ENCODE results near the gene IPO4. TPM values are rescaled to one million over a fixed set of nuclear protein-coding genes. Genes with fewer than 3 reads are reported as not detected.
A peak's percentile ranks its signal among the peaks of the same experiment; 100 is the strongest.

IPO4 gene
- total and polyA plus RNA-seq, 2 of the 13 experiments (the other 11 are each of a cell fraction or from before 2014, with no cell fraction given): 39.0 to 179 TPM

GRCh38 chr14:24194873-24195185, 6.2 kb upstream of the IPO4 start (continued):
- TF ChIP-seq, protein P1, sequence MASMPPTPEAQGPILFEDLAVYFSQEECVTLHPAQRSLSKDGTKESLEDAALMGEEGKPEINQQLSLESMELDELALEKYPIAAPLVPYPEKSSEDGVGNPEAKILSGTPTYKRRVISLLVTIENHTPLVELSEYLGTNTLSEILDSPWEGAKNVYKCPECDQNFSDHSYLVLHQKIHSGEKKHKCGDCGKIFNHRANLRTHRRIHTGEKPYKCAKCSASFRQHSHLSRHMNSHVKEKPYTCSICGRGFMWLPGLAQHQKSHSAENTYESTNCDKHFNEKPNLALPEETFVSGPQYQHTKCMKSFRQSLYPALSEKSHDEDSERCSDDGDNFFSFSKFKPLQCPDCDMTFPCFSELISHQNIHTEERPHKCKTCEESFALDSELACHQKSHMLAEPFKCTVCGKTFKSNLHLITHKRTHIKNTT (CRISPR knock-in tag; IDR thresholded peaks at IDR 0.05): no peak
- TF ChIP-seq, protein P2, sequence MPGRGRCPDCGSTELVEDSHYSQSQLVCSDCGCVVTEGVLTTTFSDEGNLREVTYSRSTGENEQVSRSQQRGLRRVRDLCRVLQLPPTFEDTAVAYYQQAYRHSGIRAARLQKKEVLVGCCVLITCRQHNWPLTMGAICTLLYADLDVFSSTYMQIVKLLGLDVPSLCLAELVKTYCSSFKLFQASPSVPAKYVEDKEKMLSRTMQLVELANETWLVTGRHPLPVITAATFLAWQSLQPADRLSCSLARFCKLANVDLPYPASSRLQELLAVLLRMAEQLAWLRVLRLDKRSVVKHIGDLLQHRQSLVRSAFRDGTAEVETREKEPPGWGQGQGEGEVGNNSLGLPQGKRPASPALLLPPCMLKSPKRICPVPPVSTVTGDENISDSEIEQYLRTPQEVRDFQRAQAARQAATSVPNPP (CRISPR knock-in tag; IDR thresholded peaks at IDR 0.05): no peak
- TF ChIP-seq ZBTB38 (CRISPR knock-in tag; IDR thresholded peaks at IDR 0.05) (peak; percentile 52; the same call in 1 of the 2 replicates), E2F1 (CRISPR knock-in tag; IDR thresholded peaks at IDR 0.05) (no peak), RARA (CRISPR knock-in tag; IDR thresholded peaks at IDR 0.05) (no peak), ZZZ3 (CRISPR knock-in tag; IDR thresholded peaks at IDR 0.05; ENCODE audit: borderline replicate concordance) (no peak), ZBTB3 (CRISPR knock-in tag; IDR thresholded peaks at IDR 0.05; ENCODE audit: borderline replicate concordance, low read depth) (0 out of 2 replicates have a peak, but pooled peaks have one; percentile 18), HNRNPUL1 (IDR thresholded peaks at IDR 0.05; ENCODE audit: low read depth, low read length) (no peak), SUZ12 (IDR thresholded peaks at IDR 0.05; ENCODE audit: low read depth, low read length) (no peak), JARID2 (CRISPR knock-in tag; IDR thresholded peaks at IDR 0.05; ENCODE audit: insufficient replicate concordance) (no peak), ZNF136 (CRISPR knock-in tag; IDR thresholded peaks at IDR 0.05; ENCODE audit: low read depth) (no peak), ZNF225 (CRISPR knock-in tag; IDR thresholded peaks at IDR 0.05) (no peak), ZBTB42 (CRISPR knock-in tag; IDR thresholded peaks at IDR 0.05) (no peak), CBX2 (IDR thresholded peaks at IDR 0.05; ENCODE audit: low read depth, low read length) (no peak), CBX2 (CRISPR knock-in tag; IDR thresholded peaks at IDR 0.05; ENCODE audit: low read depth) (no peak), MTA1 (CRISPR knock-in tag; IDR thresholded peaks at IDR 0.05; ENCODE audit: borderline replicate concordance) (no peak; the same call in 1 of the 2 replicates), GTF3A (CRISPR knock-in tag; conservative IDR thresholded peaks at IDR 0.05) (no peak), IKZF1 (IDR thresholded peaks at IDR 0.05) (no peak)
- TF ChIP-seq, protein P3, sequence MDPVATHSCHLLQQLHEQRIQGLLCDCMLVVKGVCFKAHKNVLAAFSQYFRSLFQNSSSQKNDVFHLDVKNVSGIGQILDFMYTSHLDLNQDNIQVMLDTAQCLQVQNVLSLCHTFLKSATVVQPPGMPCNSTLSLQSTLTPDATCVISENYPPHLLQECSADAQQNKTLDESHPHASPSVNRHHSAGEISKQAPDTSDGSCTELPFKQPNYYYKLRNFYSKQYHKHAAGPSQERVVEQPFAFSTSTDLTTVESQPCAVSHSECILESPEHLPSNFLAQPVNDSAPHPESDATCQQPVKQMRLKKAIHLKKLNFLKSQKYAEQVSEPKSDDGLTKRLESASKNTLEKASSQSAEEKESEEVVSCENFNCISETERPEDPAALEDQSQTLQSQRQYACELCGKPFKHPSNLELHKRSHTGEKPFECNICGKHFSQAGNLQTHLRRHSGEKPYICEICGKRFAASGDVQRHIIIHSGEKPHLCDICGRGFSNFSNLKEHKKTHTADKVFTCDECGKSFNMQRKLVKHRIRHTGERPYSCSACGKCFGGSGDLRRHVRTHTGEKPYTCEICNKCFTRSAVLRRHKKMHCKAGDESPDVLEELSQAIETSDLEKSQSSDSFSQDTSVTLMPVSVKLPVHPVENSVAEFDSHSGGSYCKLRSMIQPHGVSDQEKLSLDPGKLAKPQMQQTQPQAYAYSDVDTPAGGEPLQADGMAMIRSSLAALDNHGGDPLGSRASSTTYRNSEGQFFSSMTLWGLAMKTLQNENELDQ (CRISPR knock-in tag; IDR thresholded peaks at IDR 0.05; ENCODE audit: borderline replicate concordance): 0 out of 2 replicates have a peak, but pooled peaks have one; percentile 2
- TF ChIP-seq, protein P4, sequence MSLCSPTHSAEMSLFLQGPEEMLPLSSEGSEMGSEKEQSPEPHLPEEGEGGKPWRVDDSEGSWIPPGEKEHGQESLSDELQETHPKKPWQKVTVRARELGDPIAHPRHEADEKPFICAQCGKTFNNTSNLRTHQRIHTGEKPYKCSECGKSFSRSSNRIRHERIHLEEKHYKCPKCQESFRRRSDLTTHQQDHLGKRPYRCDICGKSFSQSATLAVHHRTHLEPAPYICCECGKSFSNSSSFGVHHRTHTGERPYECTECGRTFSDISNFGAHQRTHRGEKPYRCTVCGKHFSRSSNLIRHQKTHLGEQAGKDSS (CRISPR knock-in tag; IDR thresholded peaks at IDR 0.05; ENCODE audit: borderline replicate concordance, low read depth): peak; percentile 45; the same call in 1 of the 2 replicates
- TF ChIP-seq, protein P5, sequence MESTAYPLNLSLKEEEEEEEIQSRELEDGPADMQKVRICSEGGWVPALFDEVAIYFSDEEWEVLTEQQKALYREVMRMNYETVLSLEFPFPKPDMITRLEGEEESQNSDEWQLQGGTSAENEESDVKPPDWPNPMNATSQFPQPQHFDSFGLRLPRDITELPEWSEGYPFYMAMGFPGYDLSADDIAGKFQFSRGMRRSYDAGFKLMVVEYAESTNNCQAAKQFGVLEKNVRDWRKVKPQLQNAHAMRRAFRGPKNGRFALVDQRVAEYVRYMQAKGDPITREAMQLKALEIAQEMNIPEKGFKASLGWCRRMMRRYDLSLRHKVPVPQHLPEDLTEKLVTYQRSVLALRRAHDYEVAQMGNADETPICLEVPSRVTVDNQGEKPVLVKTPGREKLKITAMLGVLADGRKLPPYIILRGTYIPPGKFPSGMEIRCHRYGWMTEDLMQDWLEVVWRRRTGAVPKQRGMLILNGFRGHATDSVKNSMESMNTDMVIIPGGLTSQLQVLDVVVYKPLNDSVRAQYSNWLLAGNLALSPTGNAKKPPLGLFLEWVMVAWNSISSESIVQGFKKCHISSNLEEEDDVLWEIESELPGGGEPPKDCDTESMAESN (CRISPR knock-in tag; conservative IDR thresholded peaks at IDR 0.05): no peak

Data from HepG2 (cell line).